Endothelial cell of umbilical vein (primary cell): ENCODE results near the gene CACNA1E. TPM values are rescaled to one million over a fixed set of nuclear protein-coding genes. Genes with fewer than 3 reads are reported as not detected.

ENCODE experiments used
- BruUV-seq: library from RNA; stranded (reverse); fragments of 400-500 nt; replicated peaks from 2 replicates; lab custom pipeline; 2021; lab: Mats Ljungman, UMichigan
- CTCF ChIA-PET: fragments of 300-600, 350-600 bp; sonication (Branson Sonifier 250); formaldehyde crosslinking; loops from one replicate; lab custom pipeline; 2021; ENCODE audit warnings: antibody characterized with exemption, inconsistent platforms; lab: Charles Lee
- POLR2A ChIA-PET: fragments of 300-600, 350-600 bp; sonication (Branson Sonifier 250); formaldehyde crosslinking; loops from one replicate; lab custom pipeline; 2021; ENCODE audit warnings: antibody characterized with exemption, inconsistent platforms; lab: Charles Lee
- DNase-seq: peaks from one replicate; pipeline ENCODE4 v3.0.0-alpha.2; 2011; ENCODE audit warnings: low read depth, low spot score
- FAIRE-seq: peaks from 2 replicates; lab custom pipeline; 2011; peaks lifted over from hg19 to GRCh38; lab: Jason Lieb, UNC
- H2AFZ ChIP-seq: 2 replicates; pipeline ENCODE4 v1.6.0; 2012; ENCODE audit warnings: low read depth, low read length, control low read depth, inconsistent platforms
- H3K27ac ChIP-seq: 2 replicates; pipeline ENCODE4 v1.5.1; 2011; ENCODE audit warnings: low read depth, mild to moderate bottlenecking, control low read depth, low read length, moderate library complexity; ENCODE audit not compliant: insufficient read depth
- H3K27me3 ChIP-seq, 2 experiments: 2 replicates each; pipeline versions ENCODE4 v1.6.0 to v1.6.1; 2011; ENCODE audit warnings: low read length in 2 of 2, mixed read lengths in 1 of 2; ENCODE audit not compliant: control insufficient read depth in 2 of 2, insufficient read depth in 2 of 2
- H3K36me3 ChIP-seq, 2 experiments: 2 replicates in 1 of 2; 3 replicates in 1 of 2; pipeline ENCODE4 v1.5.1; 2011; ENCODE audit warnings: low read length in 2 of 2, mild to moderate bottlenecking in 1 of 2, moderate library complexity in 1 of 2; ENCODE audit not compliant: control insufficient read depth in 2 of 2, insufficient read depth in 2 of 2; ENCODE audit errors: extremely low read depth in 1 of 2
- H3K4me1 ChIP-seq: 3 replicates; pipeline ENCODE4 v1.5.1; 2011; ENCODE audit warnings: mild to moderate bottlenecking, low read length; ENCODE audit not compliant: control insufficient read depth, insufficient read depth; ENCODE audit errors: extremely low read depth
- H3K4me2 ChIP-seq: 2 replicates; pipeline ENCODE4 v1.6.1; 2011; ENCODE audit warnings: low read length, control low read depth, mixed read lengths; ENCODE audit not compliant: insufficient read depth
- H3K4me3 ChIP-seq, 3 experiments: fragments of 200-600 bp in 1 of 3; sonication (generic), shearing (Covaris generic) in 1 of 3; replicated peaks in 1 of 3; 2 replicates each; pipeline ENCODE4 v1.5.1; 2011 to 2016; ENCODE audit warnings: control low read depth in 3 of 3, low read length in 3 of 3, mild to moderate bottlenecking in 2 of 3, inconsistent platforms in 1 of 3, low read depth in 1 of 3, moderate library complexity in 1 of 3; ENCODE audit not compliant: insufficient read depth in 1 of 3
- H3K79me2 ChIP-seq: 2 replicates; pipeline ENCODE4 v1.6.0; 2012; ENCODE audit warnings: low read length, inconsistent platforms; ENCODE audit not compliant: control insufficient read depth, insufficient read depth
- H3K9ac ChIP-seq: replicated peaks from 2 replicates; pipeline ENCODE3; 2011; ENCODE audit warnings: low read length, control low read depth; ENCODE audit not compliant: insufficient read depth; ENCODE audit errors: extremely low read depth
- H3K9me1 ChIP-seq: replicated peaks from 3 replicates; pipeline ENCODE4 v1.6.0; 2011; ENCODE audit warnings: mild to moderate bottlenecking, low read length; ENCODE audit not compliant: control insufficient read depth, insufficient read depth; ENCODE audit errors: extremely low read depth
- H3K9me3 ChIP-seq: replicated peaks from 2 replicates; pipeline ENCODE4 v1.5.1; 2012; ENCODE audit warnings: low read length, inconsistent platforms; ENCODE audit not compliant: control insufficient read depth, insufficient read depth
- H4K20me1 ChIP-seq: replicated peaks from 2 replicates; pipeline ENCODE3; 2011; ENCODE audit warnings: mild to moderate bottlenecking, low read length; ENCODE audit not compliant: control insufficient read depth, insufficient read depth; ENCODE audit errors: extremely low read depth
- EZH2 ChIP-seq: IDR thresholded peaks from 2 replicates; pipeline ENCODE4 v1.6.1; 2012; ENCODE audit warnings: borderline replicate concordance, low read depth, mild to moderate bottlenecking, moderate library complexity, low read length, inconsistent platforms; ENCODE audit not compliant: severe bottlenecking
- FOS ChIP-seq: IDR thresholded peaks from 2 replicates; pipeline ENCODE4 v1.6.1; 2011; ENCODE audit warnings: mild to moderate bottlenecking, low read length, moderate library complexity, borderline replicate concordance; ENCODE audit not compliant: insufficient read depth
- GATA2 ChIP-seq: IDR thresholded peaks from 2 replicates; pipeline ENCODE4 v1.7.0; 2011; ENCODE audit warnings: low read depth, mild to moderate bottlenecking, moderate library complexity, mixed read lengths, low read length; ENCODE audit not compliant: insufficient read length, insufficient read depth
- JUN ChIP-seq: IDR thresholded peaks from 2 replicates; pipeline ENCODE4 v1.6.1; 2011; ENCODE audit warnings: borderline replicate concordance, low read depth; ENCODE audit not compliant: insufficient read length, insufficient read depth
- MYC ChIP-seq: IDR thresholded peaks from one replicate; pipeline ENCODE4 v1.6.1; 2011; ENCODE audit warnings: mild to moderate bottlenecking, low read depth, low read length
- POLR2A ChIP-seq: IDR thresholded peaks from 2 replicates; pipeline ENCODE4 v1.6.1; 2012; ENCODE audit warnings: low read depth, mild to moderate bottlenecking, control low read depth, low read length
- POLR2AphosphoS5 ChIP-seq: IDR thresholded peaks from 2 replicates; pipeline ENCODE4 v1.6.1; 2012; ENCODE audit warnings: low read depth, mild to moderate bottlenecking, control low read depth, low read length, moderate library complexity; ENCODE audit not compliant: insufficient read depth
- dilution Hi-C: fragments of 300-500 bp; cut with MboI; formaldehyde crosslinking; loops from one replicate; pipeline ENCODE4 v1.15.0; 2019; ENCODE audit warnings: low sequenced_read_pairs; ENCODE audit not compliant: extremely low pct_ligation_motif_present
- intact Hi-C: fragments of 100-400 bp; cut with micrococcal nuclease; formaldehyde crosslinking; loops from one replicate; pipeline ENCODE4 v1.10.0; 2022
- polyA plus RNA-seq, 4 experiments: library from polyadenylated mRNA; depleted of rRNA in 3 of 4; stranded (reverse) in 3 of 4; unstranded in 1 of 4; fragments of >200 nt; gene quantifications; 2 replicates each; pipeline versions ENCODE4 v1.2.1 to v1.2.3, GENCODE V29; 2011 to 2012; ENCODE audit warnings: missing spikeins in 1 of 4
- total RNA-seq: library from RNA; stranded (reverse); gene quantifications from 2 replicates; pipeline ENCODE4 v1.2.3, GENCODE V29; 2021
- TF ChIP-seq, protein P1 (sequence below): IDR thresholded peaks from 2 replicates; pipeline ENCODE4 v1.6.1; 2011; ENCODE audit not compliant: insufficient read depth, insufficient read length
- TF ChIP-seq, protein P2 (sequence below), 2 donors: IDR thresholded peaks; 1 replicate in 1 of 2; 2 replicates in 1 of 2; pipeline ENCODE4 v1.5.1; 2011; ENCODE audit warnings: low read length in 2 of 2, mild to moderate bottlenecking in 2 of 2, moderate library complexity in 2 of 2, control low read depth in 1 of 2, inconsistent platforms in 1 of 2, low read depth in 1 of 2; ENCODE audit not compliant: insufficient read depth in 1 of 2; ENCODE audit errors: extremely low read depth in 1 of 2

Gene CACNA1E
- total and polyA plus RNA-seq, 2 donors (not counting 3 experiments of a cell fraction or from before 2014, with no cell fraction given), result not detected

DNA sequence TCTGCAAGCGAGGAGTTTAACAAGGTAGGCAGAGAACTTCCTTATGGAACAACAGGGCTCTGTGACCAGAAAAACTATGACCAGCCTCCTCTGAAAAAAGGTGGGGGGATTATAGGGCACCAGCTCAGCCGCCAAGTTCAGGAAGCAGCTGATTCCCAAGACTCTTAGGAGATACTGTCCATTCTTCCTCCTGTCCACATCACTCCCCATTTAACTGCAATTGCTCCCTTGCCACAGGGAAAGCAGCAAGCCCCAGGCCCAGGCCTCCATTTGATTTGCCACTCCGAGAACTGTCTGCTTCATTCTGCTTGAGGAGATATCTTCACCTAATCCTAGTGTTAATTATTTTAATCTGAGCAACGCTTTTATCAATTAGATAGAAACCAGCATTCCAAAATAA lies 323.9 kb downstream of the CACNA1E start:
- no peaks in the 10 kb centered on the region for H3K9me1 ChIP-seq
- H3K9ac ChIP-seq, result no peak overlapping the region
- intact Hi-C loops, result no loop called here
- no TSS peak for BruUV-seq
- no peak for FAIRE-seq
- H3K4me2 ChIP-seq, result no peak overlapping the region
- H3K27ac ChIP-seq, result no peak overlapping the region
- no peaks in the 10 kb centered on the region for H3K27me3 ChIP-seq
- no peak overlapping the region for H2AFZ ChIP-seq
- ChIA-PET CTCF (no interaction called here), POLR2A (no interaction called here)
- no peaks in the 10 kb centered on the region for H3K4me1 ChIP-seq
- dilution Hi-C loops, result no loop called here
- no peaks in the 10 kb centered on the region for H3K79me2 ChIP-seq
- DNase-seq, result no peak
- H3K36me3 ChIP-seq, result no peaks in the 10 kb centered on the region
- no peak for TF ChIP-seq JUN
- peaks cover 3% of the 10 kb centered on the region for H3K9me3 ChIP-seq
- H3K4me3 ChIP-seq, result no peak overlapping the region
- no peaks in the 10 kb centered on the region for H4K20me1 ChIP-seq

DNA sequence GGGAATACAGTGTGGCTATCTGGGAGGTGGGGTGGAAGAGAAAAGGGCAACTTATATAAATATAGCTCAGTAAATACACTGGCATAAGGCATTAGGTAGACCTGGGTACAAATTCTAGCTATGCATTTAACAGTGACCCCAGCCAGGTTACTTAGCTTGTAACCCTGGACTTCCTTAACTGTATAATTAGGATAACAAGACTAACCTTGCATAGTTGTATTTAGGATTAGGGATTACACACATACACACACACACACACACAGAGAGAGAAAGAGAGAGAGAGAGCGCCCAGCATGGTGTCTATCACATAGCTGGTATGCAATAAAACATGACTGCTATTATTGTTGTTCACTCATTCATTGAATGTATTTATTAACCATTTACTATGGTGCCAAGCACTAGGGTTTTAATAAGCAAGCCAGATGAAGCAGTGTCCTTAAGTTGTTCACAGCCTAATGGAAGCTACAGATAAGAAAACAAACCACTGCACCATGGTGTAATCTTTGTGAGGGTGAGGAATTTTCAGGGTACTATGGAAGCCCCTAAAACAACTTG lies 326.8 kb downstream of the CACNA1E start:
- FAIRE-seq, result no peak
- no peaks in the 10 kb centered on the region for H3K79me2 ChIP-seq
- no peak for TF ChIP-seq EZH2
- TF ChIP-seq POLR2AphosphoS5, result no peak
- TF ChIP-seq, protein P1, sequence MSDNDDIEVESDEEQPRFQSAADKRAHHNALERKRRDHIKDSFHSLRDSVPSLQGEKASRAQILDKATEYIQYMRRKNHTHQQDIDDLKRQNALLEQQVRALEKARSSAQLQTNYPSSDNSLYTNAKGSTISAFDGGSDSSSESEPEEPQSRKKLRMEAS, result no peak
- TF ChIP-seq, protein P2, sequence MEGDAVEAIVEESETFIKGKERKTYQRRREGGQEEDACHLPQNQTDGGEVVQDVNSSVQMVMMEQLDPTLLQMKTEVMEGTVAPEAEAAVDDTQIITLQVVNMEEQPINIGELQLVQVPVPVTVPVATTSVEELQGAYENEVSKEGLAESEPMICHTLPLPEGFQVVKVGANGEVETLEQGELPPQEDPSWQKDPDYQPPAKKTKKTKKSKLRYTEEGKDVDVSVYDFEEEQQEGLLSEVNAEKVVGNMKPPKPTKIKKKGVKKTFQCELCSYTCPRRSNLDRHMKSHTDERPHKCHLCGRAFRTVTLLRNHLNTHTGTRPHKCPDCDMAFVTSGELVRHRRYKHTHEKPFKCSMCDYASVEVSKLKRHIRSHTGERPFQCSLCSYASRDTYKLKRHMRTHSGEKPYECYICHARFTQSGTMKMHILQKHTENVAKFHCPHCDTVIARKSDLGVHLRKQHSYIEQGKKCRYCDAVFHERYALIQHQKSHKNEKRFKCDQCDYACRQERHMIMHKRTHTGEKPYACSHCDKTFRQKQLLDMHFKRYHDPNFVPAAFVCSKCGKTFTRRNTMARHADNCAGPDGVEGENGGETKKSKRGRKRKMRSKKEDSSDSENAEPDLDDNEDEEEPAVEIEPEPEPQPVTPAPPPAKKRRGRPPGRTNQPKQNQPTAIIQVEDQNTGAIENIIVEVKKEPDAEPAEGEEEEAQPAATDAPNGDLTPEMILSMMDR (IDR thresholded peaks at IDR 0.05; ENCODE audit: extremely low read depth in 1 of 2, insufficient read depth in 1 of 2, low read depth in 1 of 2, low read length in 2 of 2), result no peak
- TF ChIP-seq FOS, result no peak
- no peak for TF ChIP-seq POLR2A
- no peak for TF ChIP-seq MYC
- TF ChIP-seq GATA2, result no peak
- no peak for TF ChIP-seq JUN
- H3K9me3 ChIP-seq, result peaks cover 2% of the 10 kb centered on the region
- CTCF ChIA-PET, result no interaction called here
- no peak overlapping the region for H3K27ac ChIP-seq
- H4K20me1 ChIP-seq, result no peaks in the 10 kb centered on the region
- H3K9ac ChIP-seq, result no peak overlapping the region
- no peaks in the 10 kb centered on the region for H3K4me1 ChIP-seq
- dilution Hi-C loops, result no loop called here
- H2AFZ ChIP-seq, result no peak overlapping the region
- no peak for DNase-seq
- POLR2A ChIA-PET, result no interaction called here
- no peaks in the 10 kb centered on the region for H3K36me3 ChIP-seq
- H3K4me3 ChIP-seq, result no peak overlapping the region
- no TSS peak for BruUV-seq
- H3K27me3 ChIP-seq, result no peaks in the 10 kb centered on the region
- intact Hi-C loops, result no loop called here
- H3K9me1 ChIP-seq, result no peaks in the 10 kb centered on the region
- no peak overlapping the region for H3K4me2 ChIP-seq
